GM23338 (cell line): ENCODE measurements around the gene NCAPH2. TPM values are rescaled to one million over a fixed set of nuclear protein-coding genes. Genes with fewer than 3 reads are reported as not detected.

Experiments used
- ATAC-seq: fragments of 200-7000 bp; cut with Tn5 transposase; 3 replicates; pipeline ENCODE4 v1.9.1; 2020
- DNase-seq: peaks from one replicate; pipeline ENCODE4 v3.0.0-alpha.2; 2015; ENCODE audit warnings: low spot score
- H2AFZ ChIP-seq: fragments of 200-600 bp; sonication (generic); 2 replicates; pipeline ENCODE4 v1.8.0; 2016; ENCODE audit warnings: antibody characterized with exemption, mild to moderate bottlenecking, moderate library complexity
- H3F3A ChIP-seq: fragments of 200-600 bp; sonication (generic); replicated peaks from 2 replicates; pipeline ENCODE4 v1.8.0; 2017; ENCODE audit warnings: antibody characterized with exemption, mixed run types, low read depth
- H3K27ac ChIP-seq: fragments of 200-600 bp; sonication (generic); 2 replicates; pipeline ENCODE4 v1.6.1; 2016; ENCODE audit warnings: low read depth
- H3K27me3 ChIP-seq: fragments of 200-600 bp; sonication (generic); 2 replicates; pipeline ENCODE4 v1.8.0; 2016; ENCODE audit warnings: mild to moderate bottlenecking, mixed run types, moderate library complexity; ENCODE audit not compliant: insufficient read depth
- H3K36me3 ChIP-seq: fragments of 200-600 bp; sonication (generic); 2 replicates; pipeline ENCODE4 v1.8.0; 2016; ENCODE audit warnings: mild to moderate bottlenecking; ENCODE audit not compliant: insufficient read depth
- H3K4me1 ChIP-seq: fragments of 200-600 bp; sonication (generic); 2 replicates; pipeline ENCODE4 v1.8.0; 2016; ENCODE audit warnings: mild to moderate bottlenecking, moderate library complexity; ENCODE audit not compliant: insufficient read depth
- H3K4me2 ChIP-seq: fragments of 200-600 bp; sonication (generic); 2 replicates; pipeline ENCODE4 v1.7.1; 2017; ENCODE audit warnings: mixed run types
- H3K4me3 ChIP-seq: fragments of 200-600 bp; sonication (generic); 2 replicates; pipeline ENCODE4 v1.6.1; 2016; ENCODE audit warnings: mixed run types
- H3K79me2 ChIP-seq: fragments of 200-600 bp; sonication (generic); replicated peaks from 2 replicates; pipeline ENCODE4 v1.8.0; 2017; ENCODE audit warnings: mild to moderate bottlenecking; ENCODE audit not compliant: insufficient read depth
- H3K9me2 ChIP-seq: fragments of 200-600 bp; sonication (generic); 2 replicates; pipeline ENCODE4 v1.8.0; 2017; ENCODE audit not compliant: insufficient read depth
- H4K20me1 ChIP-seq: fragments of 200-600 bp; sonication (generic); replicated peaks from 2 replicates; pipeline ENCODE4 v1.8.0; 2017; ENCODE audit warnings: mild to moderate bottlenecking; ENCODE audit not compliant: insufficient read depth
- H3K27ac Mint-ChIP-seq: 2 replicates; pipeline ENCODE4 v1.8.0; 2020; ENCODE audit warnings: inconsistent platforms, mild to moderate bottlenecking, moderate library complexity, mixed read lengths
- H3K27me3 Mint-ChIP-seq: 3 replicates; pipeline ENCODE4 v1.8.0; 2022; ENCODE audit warnings: low read depth, mild to moderate bottlenecking, moderate library complexity, mixed read lengths, inconsistent platforms; ENCODE audit not compliant: insufficient read depth, poor library complexity
- H3K36me3 Mint-ChIP-seq: 3 replicates; pipeline ENCODE4 v1.8.0; 2021; ENCODE audit warnings: low read depth, mild to moderate bottlenecking, inconsistent platforms, moderate library complexity, mixed read lengths
- H3K4me1 Mint-ChIP-seq: 3 replicates; pipeline ENCODE4 v1.8.0; 2020; ENCODE audit warnings: mild to moderate bottlenecking, inconsistent platforms, mixed read lengths
- H3K4me3 Mint-ChIP-seq: 3 replicates; pipeline ENCODE4 v1.8.0; 2021; ENCODE audit warnings: moderate library complexity, mild to moderate bottlenecking, inconsistent platforms, mixed read lengths
- H3K9me3 Mint-ChIP-seq: 3 replicates; pipeline ENCODE4 v1.8.0; 2020; ENCODE audit warnings: moderate library complexity, mild to moderate bottlenecking, inconsistent platforms, mixed read lengths
- CREB1 ChIP-seq: fragments of 250-450 bp; sonication (Bioruptor Pico); IDR thresholded peaks from 2 replicates; pipeline ENCODE4 v1.5.0; 2020; ENCODE audit warnings: low read depth, mild to moderate bottlenecking, moderate library complexity
- CTCF ChIP-seq, 2 experiments: fragments of 200-600 bp in 1 of 2; sonication (generic) in 1 of 2; conservative IDR thresholded peaks; 2 replicates each; pipeline versions ENCODE4 v1.5.1 to v1.6.1; 2016 to 2017; ENCODE audit warnings: antibody characterized with exemption in 2 of 2, low read depth in 2 of 2, mild to moderate bottlenecking in 2 of 2, moderate library complexity in 1 of 2
- ETS1 ChIP-seq: IDR thresholded peaks from 2 replicates; pipeline ENCODE4 v1.6.1; 2016; ENCODE audit warnings: antibody characterized with exemption
- EZH2 ChIP-seq: fragments of 200-600 bp; sonication (generic); IDR thresholded peaks from one replicate; pipeline ENCODE4 v1.8.0; 2017; ENCODE audit warnings: antibody characterized with exemption, mild to moderate bottlenecking, low read depth; ENCODE audit not compliant: unreplicated experiment
- EZH2phosphoT487 ChIP-seq: fragments of 200-600 bp; sonication (generic); IDR thresholded peaks from one replicate; pipeline ENCODE4 v1.8.1; 2018; ENCODE audit warnings: antibody characterized with exemption; ENCODE audit not compliant: unreplicated experiment
- JUNB ChIP-seq: IDR thresholded peaks from one replicate; pipeline ENCODE4 v1.6.1; 2016; ENCODE audit warnings: antibody characterized with exemption; ENCODE audit not compliant: unreplicated experiment
- NANOG ChIP-seq: IDR thresholded peaks from 2 replicates; pipeline ENCODE4 v1.6.1; 2016; ENCODE audit warnings: antibody characterized with exemption, borderline replicate concordance
- POLR2AphosphoS5 ChIP-seq: IDR thresholded peaks from 2 replicates; pipeline ENCODE4 v1.6.1; 2016; ENCODE audit warnings: antibody characterized with exemption, low read depth
- REST ChIP-seq: IDR thresholded peaks from one replicate; pipeline ENCODE4 v1.6.1; 2018; ENCODE audit warnings: antibody characterized with exemption; ENCODE audit not compliant: unreplicated experiment
- STAT1 ChIP-seq: IDR thresholded peaks from one replicate; pipeline ENCODE4 v1.6.1; 2016; ENCODE audit warnings: antibody characterized with exemption; ENCODE audit not compliant: unreplicated experiment
- ZNF114 ChIP-seq: fragments of 250-450 bp; sonication (Bioruptor Pico); IDR thresholded peaks from 2 replicates; pipeline ENCODE4 v1.5.0; 2020; ENCODE audit warnings: mild to moderate bottlenecking, moderate library complexity
- ZNF331 ChIP-seq: fragments of 250-450 bp; sonication (Bioruptor Pico); IDR thresholded peaks from 2 replicates; pipeline ENCODE4 v1.5.0; 2020; ENCODE audit warnings: low read depth, mild to moderate bottlenecking, moderate library complexity
- ZNF462 ChIP-seq: fragments of 250-450 bp; sonication (Bioruptor Pico); IDR thresholded peaks from 2 replicates; pipeline ENCODE4 v1.5.0; 2020; ENCODE audit warnings: mild to moderate bottlenecking, moderate library complexity
- polyA plus RNA-seq: library from polyadenylated mRNA; unstranded; fragments of >200 nt; fragmentation: Nextera tagmentation; extraction: Ambion mirVana; gene quantifications from 2 replicates; pipeline ENCODE4 v1.2.1, GENCODE V29; 2016
- total RNA-seq: library from RNA; depleted of rRNA; stranded (reverse); fragments of >200 nt; shearing (Covaris generic); gene quantifications from 2 replicates; pipeline ENCODE4 v1.2.3, GENCODE V29; 2014

NCAPH2 gene
- total and polyA plus RNA-seq, 2 experiments from 2014 or later = 52.2 to 76.1 TPM

GRCh38 chr22:50545522-50546325, 37.7 kb downstream of the NCAPH2 start, which contains the start of gene KLHDC7B:
Gene KLHDC7B, plus strand, starts transcription at chr22:50545899. Its CDS starts 345 bp downstream, at chr22:50546244.
- Histone ChIP-seq H3K27me3 (peaks cover 39% of the 10 kb centered on the region), H3K4me2 (no peak within 1 kb of the TSS), H4K20me1 (no peaks in the 10 kb centered on the region), H2AFZ (no peak within 1 kb of the TSS; the same call in 1 of the 2 replicates), H3F3A (peaks cover 7% of the 10 kb centered on the region; the same call in 1 of the 2 replicates), H3K4me1 (no peaks in the 10 kb centered on the region; the same call in 1 of the 2 replicates), H3K9me2 (no peaks in the 10 kb centered on the region), H3K4me3 (no peak within 1 kb of the TSS), H3K79me2 (no peaks in the 10 kb centered on the region), H3K27ac (no peak within 1 kb of the TSS), H3K36me3 (no peaks in the 10 kb centered on the region)
- Mint-ChIP-seq H3K36me3 (no peaks in the 10 kb centered on the region), H3K27me3 (peaks cover 36% of the 10 kb centered on the region), H3K9me3 (no peaks in the 10 kb centered on the region), H3K4me1 (no peaks in the 10 kb centered on the region), H3K27ac (no peak within 1 kb of the TSS), H3K4me3 (no peak within 1 kb of the TSS)
- TF ChIP-seq EZH2 = no peak
- TF ChIP-seq ZNF462 (CRISPR knock-in tag) = no peak
- no peak for TF ChIP-seq JUNB
- no peak for TF ChIP-seq ZNF114 (CRISPR knock-in tag)
- no peak for TF ChIP-seq EZH2phosphoT487
- TF ChIP-seq REST = no peak
- TF ChIP-seq STAT1 = no peak
- no peak for TF ChIP-seq ZNF331
- TF ChIP-seq CTCF (conservative IDR thresholded peaks at IDR 0.05; ENCODE audit: low read depth in 2 of 2) = no peak
- TF ChIP-seq ETS1 = no peak
- TF ChIP-seq CREB1 = no peak
- no peak for TF ChIP-seq POLR2AphosphoS5
- no peak for TF ChIP-seq NANOG
- DNase-seq (no peak), ATAC-seq (no peak)
